Natural killer cell treated with Interleukin-12 subunit alpha and Interleukin-12 subunit beta and Interleukin-15 and Interleukin-18, amount 100 ng/mL, for 72 hours (primary cell): ENCODE data around the gene HIRA. TPM values are rescaled to one million over a fixed set of nuclear protein-coding genes. Genes with fewer than 3 reads are reported as not detected.
A peak's percentile ranks its signal among the peaks of the same experiment; 100 is the strongest.
"Not testable (repeated sequence)": the region's sequence is repeated elsewhere in the genome, so short reads cannot be mapped to it uniquely, and the experiment has no call there.

Source experiments
- ATAC-seq, 2 donors: fragments of 150-1000 bp; cut with Tn5 transposase in 1 of 2; sonication (Bioruptor Pico), chemical (Tn5 transposase) in 1 of 2; 2 replicates each; pipeline ENCODE4 v1.10.0; 2021
- DNase-seq: peaks from one replicate; pipeline ENCODE4 v3.0.0; 2022; ENCODE audit warnings: low spot score
- H3K27ac Mint-ChIP-seq, 2 donors: 1 replicate in 1 of 2; 2 replicates in 1 of 2; pipeline ENCODE4 v1.8.0; 2022; ENCODE audit warnings: mixed read lengths in 2 of 2, mild to moderate bottlenecking in 1 of 2, moderate library complexity in 1 of 2
- H3K27me3 Mint-ChIP-seq, 2 donors: 1 replicate in 1 of 2; 2 replicates in 1 of 2; pipeline ENCODE4 v1.8.0; 2022; ENCODE audit warnings: mixed read lengths in 2 of 2
- H3K36me3 Mint-ChIP-seq: one replicate; pipeline ENCODE4 v1.8.0; 2022; ENCODE audit warnings: mixed read lengths
- H3K4me1 Mint-ChIP-seq, 2 donors: 1 replicate in 1 of 2; 2 replicates in 1 of 2; pipeline ENCODE4 v1.8.0; 2022; ENCODE audit warnings: low read depth in 2 of 2, mixed read lengths in 2 of 2, mild to moderate bottlenecking in 1 of 2
- H3K4me3 Mint-ChIP-seq: one replicate; pipeline ENCODE4 v1.8.0; 2022; ENCODE audit warnings: mixed read lengths
- H3K9me3 Mint-ChIP-seq: 2 replicates; pipeline ENCODE4 v1.8.0; 2022; ENCODE audit warnings: mixed read lengths
- total RNA-seq, 2 donors: library from RNA; stranded (reverse); gene quantifications; one replicate each; pipeline ENCODE4 v1.2.3, GENCODE V29; 2022

Gene HIRA
- total RNA-seq, 2 donors from 2014 or later = 40.5 to 62.7 TPM

GRCh38 chr22:19385221-19385906, 46.2 kb downstream of the HIRA start:
- no peak for ATAC-seq
- Mint-ChIP-seq H3K4me1 (no peaks in the 10 kb centered on the region), H3K9me3 (no peaks in the 10 kb centered on the region), H3K4me3 (no peak overlapping the region), H3K36me3 (peaks cover 18% of the 10 kb centered on the region), H3K27me3 (no peaks in the 10 kb centered on the region), H3K27ac (peak overlapping the region in 1 of 2 donors; percentile 19)
- no peak for DNase-seq

GRCh38 chr22:19383292-19383691, 48.2 kb downstream of the HIRA start:
- no peak for DNase-seq
- H3K4me1 Mint-ChIP-seq = no peaks in the 10 kb centered on the region
- H3K27me3 Mint-ChIP-seq = no peaks in the 10 kb centered on the region
- no peak overlapping the region for H3K4me3 Mint-ChIP-seq
- ATAC-seq = no peak
- H3K27ac Mint-ChIP-seq = no peak overlapping the region
- H3K36me3 Mint-ChIP-seq = peaks cover 18% of the 10 kb centered on the region
- no peaks in the 10 kb centered on the region for H3K9me3 Mint-ChIP-seq

- no peaks in the 10 kb centered on the region for H3K9me3 Mint-ChIP-seq
- peaks cover 18% of the 10 kb centered on the region for H3K36me3 Mint-ChIP-seq
- peak overlapping the region in 1 of 2 donors; percentile 26 for H3K27ac Mint-ChIP-seq
- no peak for ATAC-seq
- H3K4me1 Mint-ChIP-seq = no peaks in the 10 kb centered on the region
- H3K4me3 Mint-ChIP-seq = no peak overlapping the region
- H3K27me3 Mint-ChIP-seq = no peaks in the 10 kb centered on the region
- no peak for DNase-seq
These were observed 49.3 kb downstream of the HIRA start for GRCh38 chr22:19382240-19382639.

- peaks cover 25% of the 10 kb centered on the region for H3K36me3 Mint-ChIP-seq
- H3K4me1 Mint-ChIP-seq = peaks cover 0 to 4% of the 10 kb centered on the region in 2 donors
- H3K27me3 Mint-ChIP-seq = no peaks in the 10 kb centered on the region
- no peak overlapping the region for H3K4me3 Mint-ChIP-seq
- H3K9me3 Mint-ChIP-seq = no peaks in the 10 kb centered on the region
- no peak overlapping the region for H3K27ac Mint-ChIP-seq
- no peak for DNase-seq
- no peak for ATAC-seq
These were observed 53.2 kb downstream of the HIRA start for GRCh38 chr22:19378344-19378674.

GRCh38 chr22:19377565-19378343, 53.8 kb downstream of the HIRA start:
- no peak overlapping the region for H3K4me3 Mint-ChIP-seq
- no peak overlapping the region for H3K27ac Mint-ChIP-seq
- ATAC-seq (no peak), DNase-seq (no peak)
- no peaks in the 10 kb centered on the region for H3K9me3 Mint-ChIP-seq
- H3K27me3 Mint-ChIP-seq = no peaks in the 10 kb centered on the region
- H3K4me1 Mint-ChIP-seq = peaks cover 0 to 4% of the 10 kb centered on the region in 2 donors
- peaks cover 23% of the 10 kb centered on the region for H3K36me3 Mint-ChIP-seq

GRCh38 chr22:19376971-19377370, 54.6 kb downstream of the HIRA start:
- H3K27me3 Mint-ChIP-seq = no peaks in the 10 kb centered on the region
- DNase-seq (no peak), ATAC-seq (no peak)
- no peaks in the 10 kb centered on the region for H3K9me3 Mint-ChIP-seq
- H3K27ac Mint-ChIP-seq = no peak overlapping the region
- H3K36me3 Mint-ChIP-seq = peaks cover 16% of the 10 kb centered on the region
- H3K4me3 Mint-ChIP-seq = no peak overlapping the region
- peaks cover 0 to 4% of the 10 kb centered on the region in 2 donors for H3K4me1 Mint-ChIP-seq

GRCh38 chr22:19376247-19376646, 55.3 kb downstream of the HIRA start:
- Mint-ChIP-seq H3K9me3 (no peaks in the 10 kb centered on the region), H3K4me1 (peaks cover 0 to 12% of the 10 kb centered on the region in 2 donors), H3K27me3 (no peaks in the 10 kb centered on the region), H3K27ac (no peak overlapping the region), H3K36me3 (peaks cover 13% of the 10 kb centered on the region), H3K4me3 (no peak overlapping the region)
- no peak for ATAC-seq
- no peak for DNase-seq

- Mint-ChIP-seq H3K36me3 (peaks cover 13% of the 10 kb centered on the region), H3K4me3 (no peak overlapping the region), H3K27ac (no peak overlapping the region), H3K27me3 (no peaks in the 10 kb centered on the region), H3K4me1 (peaks cover 0 to 14% of the 10 kb centered on the region in 2 donors), H3K9me3 (no peaks in the 10 kb centered on the region)
- DNase-seq = no peak
- no peak for ATAC-seq
These were observed 56.1 kb downstream of the HIRA start for GRCh38 chr22:19375435-19375834.

GRCh38 chr22:19374410-19374809, 57.1 kb downstream of the HIRA start:
- H3K36me3 Mint-ChIP-seq = peaks cover 13% of the 10 kb centered on the region
- H3K27ac Mint-ChIP-seq = no peak overlapping the region
- DNase-seq = no peak
- H3K9me3 Mint-ChIP-seq = no peaks in the 10 kb centered on the region
- no peaks in the 10 kb centered on the region for H3K27me3 Mint-ChIP-seq
- no peak for ATAC-seq
- no peak overlapping the region for H3K4me3 Mint-ChIP-seq
- H3K4me1 Mint-ChIP-seq = peaks cover 0 to 14% of the 10 kb centered on the region in 2 donors

GRCh38 chr22:19373450-19373849, 58.1 kb downstream of the HIRA start:
- peaks cover 0 to 14% of the 10 kb centered on the region in 2 donors for H3K4me1 Mint-ChIP-seq
- H3K27me3 Mint-ChIP-seq = no peaks in the 10 kb centered on the region
- H3K27ac Mint-ChIP-seq = no peak overlapping the region
- peaks cover 13% of the 10 kb centered on the region for H3K36me3 Mint-ChIP-seq
- no peak for DNase-seq
- no peak for ATAC-seq
- H3K4me3 Mint-ChIP-seq = no peak overlapping the region
- H3K9me3 Mint-ChIP-seq = no peaks in the 10 kb centered on the region

GRCh38 chr22:19371893-19372292, 59.6 kb downstream of the HIRA start:
- H3K4me3 Mint-ChIP-seq = no peak overlapping the region
- no peaks in the 10 kb centered on the region for H3K9me3 Mint-ChIP-seq
- H3K4me1 Mint-ChIP-seq = peaks cover 0 to 14% of the 10 kb centered on the region in 2 donors
- peaks cover 13% of the 10 kb centered on the region for H3K36me3 Mint-ChIP-seq
- ATAC-seq = no peak
- no peaks in the 10 kb centered on the region for H3K27me3 Mint-ChIP-seq
- no peak for DNase-seq
- peak overlapping the region in 1 of 2 donors; percentile 17 for H3K27ac Mint-ChIP-seq

- Mint-ChIP-seq H3K27ac (no peak overlapping the region), H3K4me3 (no peak overlapping the region), H3K9me3 (no peaks in the 10 kb centered on the region), H3K27me3 (no peaks in the 10 kb centered on the region), H3K36me3 (peaks cover 5% of the 10 kb centered on the region), H3K4me1 (peaks cover 0 to 9% of the 10 kb centered on the region in 2 donors)
- no peak for ATAC-seq
- DNase-seq = no peak
These were observed 62.7 kb downstream of the HIRA start for GRCh38 chr22:19368876-19369275.

- Mint-ChIP-seq H3K27me3 (no peaks in the 10 kb centered on the region), H3K4me1 (peaks cover 0 to 9% of the 10 kb centered on the region in 2 donors), H3K27ac (no peak overlapping the region), H3K4me3 (no peak overlapping the region), H3K9me3 (no peaks in the 10 kb centered on the region), H3K36me3 (peaks cover 5% of the 10 kb centered on the region)
- ATAC-seq (no peak), DNase-seq (no peak)
These were observed 63.7 kb downstream of the HIRA start for GRCh38 chr22:19367763-19368367.

- peak; percentile 12 for DNase-seq
- not testable (repeated sequence) for ATAC-seq
- H3K36me3 Mint-ChIP-seq = peaks cover 20% of the 10 kb centered on the region
These were observed 68.0 kb downstream of the HIRA start for GRCh38 chr22:19363541-19363940.

More at GRCh38 chr22:19363541-19363940, 68.0 kb downstream of the HIRA start:
- not testable (repeated sequence) for H3K4me1 Mint-ChIP-seq, H3K4me3 Mint-ChIP-seq, H3K27ac Mint-ChIP-seq, H3K9me3 Mint-ChIP-seq, H3K27me3 Mint-ChIP-seq
